22Rv1 (cell line): ENCODE results near the gene CXCL14.

Experiments
- CTCF ChIP-seq: fragments of 450-650 bp; IDR thresholded peaks from 2 replicates; pipeline ENCODE4 v1.5.1; 2017; ENCODE audit warnings: mild to moderate bottlenecking
- ZFX ChIP-seq: fragments of 450-650 bp; IDR thresholded peaks from 2 replicates; pipeline ENCODE4 v1.6.1; 2017; ENCODE audit warnings: antibody characterized with exemption, borderline replicate concordance

GRCh38 chr5:135576075-135576599 is 2.7 kb downstream of the CXCL14 start:
- TF ChIP-seq CTCF (no peak), ZFX (no peak)
